ENCODE measurements around the gene FGD5. TPM values are rescaled to one million over a fixed set of nuclear protein-coding genes. Genes with fewer than 3 reads are reported as not detected.

The FGD5 gene
- total RNA-seq, 1 experiment from 2014 or later, result 0.05 TPM

GRCh38 chr3:14976317-14976716 lies 157.6 kb downstream of the FGD5 start:
- no peak for DNase-seq (ENCODE audit: low read depth)

- no peak for DNase-seq (ENCODE audit: low read depth)
These were observed 161.9 kb downstream of the FGD5 start for GRCh38 chr3:14980689-14981088.

Other genes with a start within 250 kb of the FGD5 start
- 6.1 and 6.2 TPM in 2 replicates for gene CCDC174, start 167.2 kb upstream of the FGD5 start, total RNA-seq (2014; rRNA removed; shearing (Covaris generic))
- not detected in 2 replicates for gene C3orf20, start 143.8 kb upstream of the FGD5 start, total RNA-seq (2014; rRNA removed; shearing (Covaris generic))
- gene NR2C2, start 128.6 kb downstream of the FGD5 start, total RNA-seq (2014; rRNA removed; shearing (Covaris generic)), result 9.1 and 20.3 TPM in 2 replicates
- 5.6 and 12.6 TPM in 2 replicates for gene MRPS25, start 246.4 kb downstream of the FGD5 start, total RNA-seq (2014; rRNA removed; shearing (Covaris generic))